Ascending aorta (tissue), 2 donors: ENCODE measurements around the gene ADAMTS6. TPM values are rescaled to one million over a fixed set of nuclear protein-coding genes. Genes with fewer than 3 reads are reported as not detected.

ENCODE experiments used
- DNase-seq, 2 donors: peaks; one replicate each; pipeline ENCODE4 v3.0.0-alpha.2; 2019; ENCODE audit warnings: low spot score in 2 of 2
- H3K27ac ChIP-seq, 2 donors: fragments of 200-600 bp; sonication (generic); one replicate each; pipeline ENCODE4 v1.5.1; 2016 to 2017; ENCODE audit warnings: mild to moderate bottlenecking in 1 of 2
- H3K27me3 ChIP-seq: fragments of 200-600 bp; sonication (generic); one replicate; pipeline ENCODE4 v1.5.1; 2017
- H3K36me3 ChIP-seq, 2 donors: fragments of 200-600 bp; sonication (generic); one replicate each; pipeline ENCODE4 v1.5.1; 2016
- H3K4me1 ChIP-seq, 2 donors: fragments of 200-600 bp; sonication (generic); one replicate each; pipeline ENCODE4 v1.5.1; 2016 to 2017; ENCODE audit warnings: mild to moderate bottlenecking in 1 of 2
- H3K4me3 ChIP-seq, 2 donors: fragments of 200-600 bp; sonication (generic); one replicate each; pipeline ENCODE4 v1.5.1; 2016 to 2017; ENCODE audit warnings: mild to moderate bottlenecking in 1 of 2
- H3K9me3 ChIP-seq, 2 donors: fragments of 200-600 bp; sonication (generic); one replicate each; pipeline ENCODE4 v1.5.1; 2016
- CTCF ChIP-seq, 3 experiments: fragments of 200-600 bp in 2 of 3; fragments of 450-650 bp in 1 of 3; sonication (generic) in 2 of 3; IDR thresholded peaks; one replicate each; pipeline ENCODE4 v1.5.1; 2016 to 2019; ENCODE audit warnings: antibody characterized with exemption in 3 of 3, mild to moderate bottlenecking in 1 of 3, moderate library complexity in 1 of 3
- intact Hi-C: fragments of 100-400 bp; cut with DNase I; formaldehyde crosslinking; loops from one replicate; pipeline ENCODE4 v1.15.1; 2023
- total RNA-seq: library from RNA; depleted of rRNA; stranded (reverse); fragments of >200 nt; gene quantifications from one replicate; pipeline ENCODE4 v1.1.0, GENCODE V29; 2016

ADAMTS6 gene, protein sequence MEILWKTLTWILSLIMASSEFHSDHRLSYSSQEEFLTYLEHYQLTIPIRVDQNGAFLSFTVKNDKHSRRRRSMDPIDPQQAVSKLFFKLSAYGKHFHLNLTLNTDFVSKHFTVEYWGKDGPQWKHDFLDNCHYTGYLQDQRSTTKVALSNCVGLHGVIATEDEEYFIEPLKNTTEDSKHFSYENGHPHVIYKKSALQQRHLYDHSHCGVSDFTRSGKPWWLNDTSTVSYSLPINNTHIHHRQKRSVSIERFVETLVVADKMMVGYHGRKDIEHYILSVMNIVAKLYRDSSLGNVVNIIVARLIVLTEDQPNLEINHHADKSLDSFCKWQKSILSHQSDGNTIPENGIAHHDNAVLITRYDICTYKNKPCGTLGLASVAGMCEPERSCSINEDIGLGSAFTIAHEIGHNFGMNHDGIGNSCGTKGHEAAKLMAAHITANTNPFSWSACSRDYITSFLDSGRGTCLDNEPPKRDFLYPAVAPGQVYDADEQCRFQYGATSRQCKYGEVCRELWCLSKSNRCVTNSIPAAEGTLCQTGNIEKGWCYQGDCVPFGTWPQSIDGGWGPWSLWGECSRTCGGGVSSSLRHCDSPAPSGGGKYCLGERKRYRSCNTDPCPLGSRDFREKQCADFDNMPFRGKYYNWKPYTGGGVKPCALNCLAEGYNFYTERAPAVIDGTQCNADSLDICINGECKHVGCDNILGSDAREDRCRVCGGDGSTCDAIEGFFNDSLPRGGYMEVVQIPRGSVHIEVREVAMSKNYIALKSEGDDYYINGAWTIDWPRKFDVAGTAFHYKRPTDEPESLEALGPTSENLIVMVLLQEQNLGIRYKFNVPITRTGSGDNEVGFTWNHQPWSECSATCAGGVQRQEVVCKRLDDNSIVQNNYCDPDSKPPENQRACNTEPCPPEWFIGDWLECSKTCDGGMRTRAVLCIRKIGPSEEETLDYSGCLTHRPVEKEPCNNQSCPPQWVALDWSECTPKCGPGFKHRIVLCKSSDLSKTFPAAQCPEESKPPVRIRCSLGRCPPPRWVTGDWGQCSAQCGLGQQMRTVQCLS (N-terminal part only)
- total RNA-seq, result 8.9 TPM

DNA sequence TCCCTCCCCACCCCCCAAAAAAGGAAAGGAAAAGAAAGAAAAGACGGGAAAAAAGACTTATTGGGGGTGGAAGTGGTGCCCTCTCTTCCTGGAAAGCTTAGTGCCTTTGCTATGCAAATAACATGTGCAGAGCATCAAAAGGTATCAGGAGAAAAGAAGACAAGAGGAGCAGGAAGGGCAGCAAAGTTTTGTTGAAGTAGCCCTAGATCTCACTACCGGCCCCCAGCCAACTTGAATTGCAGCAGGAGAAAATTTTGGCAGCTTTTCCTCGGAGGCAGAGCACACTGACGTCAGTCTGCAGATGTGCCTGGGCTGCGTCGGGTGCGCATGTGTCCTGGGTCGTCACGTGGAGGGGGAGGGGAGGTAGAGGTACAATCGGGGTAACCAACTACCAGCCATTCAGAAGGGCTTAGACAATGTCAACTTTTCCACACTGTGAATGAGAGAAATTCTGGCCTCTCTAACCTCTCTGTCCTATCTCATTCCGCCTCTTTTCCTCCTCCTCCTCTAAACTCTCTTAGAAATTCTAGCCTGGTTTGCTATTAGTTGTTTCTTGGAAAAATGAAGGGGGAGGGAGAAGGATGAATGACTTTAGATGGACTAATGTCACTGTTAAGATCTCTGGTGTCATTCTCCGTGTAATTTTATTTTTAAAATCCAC, at the start of gene ADAMTS6:
ADAMTS6 (minus strand) TSS at position 286 of the 661 bp plus-strand sequence. CDS start 8,247 bp downstream, outside the sequence.
- no peaks in the 10 kb centered on the region for H3K27me3 ChIP-seq
- H3K9me3 ChIP-seq, result no peaks in the 10 kb centered on the region
- intact Hi-C loops, result loop anchor here (2.0 to 10.0 kb wide), 9 partner anchors 81 to 671 kb away; partner anchors contain the start of genes CENPK, PPWD1 and SREK1
- H3K36me3 ChIP-seq, result no peaks in the 10 kb centered on the region
- peak; percentile 74 to 97 for DNase-seq
- no peak for TF ChIP-seq CTCF (IDR thresholded peaks at IDR 0.05)
- H3K4me1 ChIP-seq, result peaks cover 0 to 3% of the 10 kb centered on the region in 2 donors
- H3K27ac ChIP-seq, result peak within 1 kb of the TSS; percentile 92
- H3K4me3 ChIP-seq, result peak within 1 kb of the TSS; percentile 61 to 69

- TF ChIP-seq CTCF (IDR thresholded peaks at IDR 0.05), result no peak
These were observed 49.2 kb upstream of the ADAMTS6 start for GRCh38 chr5:65530904-65531303.

GRCh38 chr5:65525726-65526125, 44.0 kb upstream of the ADAMTS6 start:
- no peaks in the 10 kb centered on the region for H3K27me3 ChIP-seq
- no peaks in the 10 kb centered on the region for H3K4me1 ChIP-seq
- no peak for DNase-seq
- H3K36me3 ChIP-seq, result no peaks in the 10 kb centered on the region
- H3K4me3 ChIP-seq, result no peak overlapping the region
- TF ChIP-seq CTCF (IDR thresholded peaks at IDR 0.05), result no peak
- intact Hi-C loops, result no loop called here
- no peaks in the 10 kb centered on the region for H3K9me3 ChIP-seq
- H3K27ac ChIP-seq, result no peak overlapping the region

More at GRCh38 chr5:65530904-65531303, 49.2 kb upstream of the ADAMTS6 start:
- Histone ChIP-seq H3K27me3 (no peaks in the 10 kb centered on the region), H3K4me3 (no peak overlapping the region), H3K4me1 (no peaks in the 10 kb centered on the region), H3K27ac (no peak overlapping the region), H3K9me3 (no peaks in the 10 kb centered on the region), H3K36me3 (no peaks in the 10 kb centered on the region)
- DNase-seq, result no peak
- intact Hi-C loops, result no loop called here

DNA sequence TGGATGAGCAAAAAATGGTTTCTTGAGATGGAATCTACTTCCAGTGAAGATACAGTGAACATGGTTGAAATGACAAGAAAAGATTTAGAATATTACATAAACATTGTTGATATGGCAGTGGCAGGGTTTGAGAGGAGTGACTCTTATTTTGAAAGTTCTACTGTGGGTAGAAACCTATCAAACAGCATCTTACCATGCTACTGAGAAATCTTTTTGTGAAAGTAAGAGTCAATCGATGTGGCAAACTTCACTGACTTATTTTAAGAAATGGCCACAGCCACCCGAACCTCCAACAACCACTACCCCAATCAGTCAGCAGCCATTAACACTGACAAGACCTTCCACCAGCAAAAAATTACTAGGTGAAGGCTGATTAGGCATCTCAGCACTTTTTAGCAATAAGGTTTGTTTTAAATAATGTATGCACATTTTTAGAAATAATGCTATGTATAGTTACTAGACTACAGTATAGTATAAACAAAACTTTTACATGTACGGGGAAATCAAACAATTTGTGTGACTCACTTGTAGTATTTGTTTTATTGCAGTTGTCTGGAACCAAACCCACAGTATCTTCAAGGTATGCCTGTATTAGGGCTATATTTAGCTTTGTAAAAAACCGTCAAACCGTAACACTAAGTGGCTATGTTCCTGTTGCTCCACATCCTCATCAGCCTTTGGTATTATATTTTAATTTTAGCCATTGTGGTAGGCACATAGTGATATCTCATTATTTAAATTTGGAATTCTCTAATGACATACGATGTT, 30.6 kb upstream of the ADAMTS6 start:
- Histone ChIP-seq H3K27me3 (no peaks in the 10 kb centered on the region), H3K4me1 (no peaks in the 10 kb centered on the region), H3K9me3 (no peaks in the 10 kb centered on the region), H3K4me3 (no peak overlapping the region), H3K36me3 (no peaks in the 10 kb centered on the region), H3K27ac (no peak overlapping the region)
- no peak for DNase-seq
- intact Hi-C loops, result no loop called here
- TF ChIP-seq CTCF (IDR thresholded peaks at IDR 0.05), result no peak
